GM21737 (cell line): ENCODE measurements around the gene MARVELD3.
"Not testable (repeated sequence)": the region's sequence is repeated elsewhere in the genome, so short reads cannot be mapped to it uniquely, and the experiment has no call there.

Source experiments
- ATAC-seq: cut with Tn5 transposase; IDR thresholded peaks from one replicate; pipeline ENCODE4 v1.9.1; 2021; ENCODE audit warnings: mild to moderate bottlenecking, moderate library complexity; ENCODE audit not compliant: unreplicated experiment

MARVELD3 gene

GRCh38 chr16:71669926-71670536, 44.0 kb downstream of the MARVELD3 start:
- ATAC-seq, result no peak

- ATAC-seq, result no peak
Observed at GRCh38 chr16:71670537-71670936, 44.6 kb downstream of the MARVELD3 start.

- ATAC-seq, result no peak
Observed at GRCh38 chr16:71671165-71671564, 45.2 kb downstream of the MARVELD3 start.

- ATAC-seq, result no peak
Observed at GRCh38 chr16:71672125-71672524, 46.1 kb downstream of the MARVELD3 start.

- no peak for ATAC-seq
Observed at GRCh38 chr16:71672803-71673581, 47.0 kb downstream of the MARVELD3 start.

- no peak for ATAC-seq
Observed at GRCh38 chr16:71673582-71673973, 47.6 kb downstream of the MARVELD3 start.

GRCh38 chr16:71674229-71674628, 48.2 kb downstream of the MARVELD3 start:
- no peak for ATAC-seq

GRCh38 chr16:71675380-71675779, 49.4 kb downstream of the MARVELD3 start:
- ATAC-seq, result no peak

GRCh38 chr16:71676236-71676635, 50.3 kb downstream of the MARVELD3 start:
- no peak for ATAC-seq

- ATAC-seq, result no peak
Observed at GRCh38 chr16:71681360-71681759, 55.4 kb downstream of the MARVELD3 start.

GRCh38 chr16:71684280-71684679, 58.3 kb downstream of the MARVELD3 start:
- ATAC-seq, result not testable (repeated sequence)
